Smooth muscle cell (in vitro differentiated cells): ENCODE measurements around the gene MAMDC2. TPM values are rescaled to one million over a fixed set of nuclear protein-coding genes. Genes with fewer than 3 reads are reported as not detected.

Source experiments
- DNase-seq: peaks from one replicate; lab custom pipeline; 2025; ENCODE audit not compliant: unreplicated experiment; lab: John Stamatoyannopoulos, UW
- H2AFZ ChIP-seq: fragments of 200-600 bp; sonication (generic); 2 replicates; pipeline ENCODE4 v1.6.0; 2016; ENCODE audit warnings: antibody characterized with exemption, low read depth, mild to moderate bottlenecking
- H3F3A ChIP-seq: fragments of 200-600 bp; sonication (generic); 2 replicates; pipeline ENCODE4 v1.6.0; 2017; ENCODE audit warnings: antibody characterized with exemption, low read depth
- H3K27ac ChIP-seq: fragments of 200-600 bp; sonication (generic); 2 replicates; pipeline ENCODE4 v1.5.1; 2016; ENCODE audit warnings: low read depth, mild to moderate bottlenecking
- H3K27me3 ChIP-seq: fragments of 200-600 bp; sonication (generic); 2 replicates; pipeline ENCODE4 v1.6.1; 2016; ENCODE audit warnings: low read depth, mild to moderate bottlenecking
- H3K36me3 ChIP-seq: fragments of 200-600 bp; sonication (generic); 2 replicates; pipeline ENCODE4 v1.5.1; 2016; ENCODE audit warnings: low read depth
- H3K4me1 ChIP-seq: fragments of 200-600 bp; sonication (generic); 2 replicates; pipeline ENCODE4 v1.5.1; 2016; ENCODE audit warnings: low read depth
- H3K4me2 ChIP-seq: fragments of 200-600 bp; sonication (generic); 2 replicates; pipeline ENCODE4 v1.6.0; 2016; ENCODE audit warnings: mild to moderate bottlenecking
- H3K4me3 ChIP-seq: fragments of 200-600 bp; sonication (generic); 2 replicates; pipeline ENCODE4 v1.5.1; 2016; ENCODE audit warnings: mild to moderate bottlenecking
- H3K79me2 ChIP-seq: fragments of 200-600 bp; sonication (generic); 2 replicates; pipeline ENCODE4 v1.6.0; 2016; ENCODE audit warnings: low read depth, mild to moderate bottlenecking
- H3K9ac ChIP-seq: fragments of 200-600 bp; sonication (generic); 2 replicates; pipeline ENCODE4 v1.6.0; 2016; ENCODE audit warnings: low read depth
- H3K9me3 ChIP-seq: fragments of 200-600 bp; sonication (generic); replicated peaks from 2 replicates; pipeline ENCODE4 v1.5.1; 2016; ENCODE audit warnings: low read depth
- H4K20me1 ChIP-seq: fragments of 200-600 bp; sonication (generic); 2 replicates; pipeline ENCODE4 v1.6.0; 2016; ENCODE audit warnings: low read depth
- CTCF ChIP-seq: fragments of 200-600 bp; sonication (generic); IDR thresholded peaks from 2 replicates; pipeline ENCODE4 v1.5.1; 2017; ENCODE audit warnings: borderline replicate concordance, mild to moderate bottlenecking, antibody characterized with exemption; ENCODE audit not compliant: insufficient read depth, poor library complexity, severe bottlenecking
- WGBS: methylation state at CpG from one replicate; pipeline ENCODE4 v1.1.7; 2016; ENCODE audit warnings: low lambda C conversion rate; 5-methylcytosine and 5-hydroxymethylcytosine counted together
- polyA plus RNA-seq: library from polyadenylated mRNA; unstranded; fragments of >200 nt; fragmentation: Nextera tagmentation; extraction: Ambion mirVana; gene quantifications from 2 replicates; pipeline ENCODE4 v1.2.1, GENCODE V29; 2016
- total RNA-seq: library from RNA; depleted of rRNA; stranded (reverse); fragments of >200 nt; gene quantifications from 2 replicates; pipeline ENCODE4 v1.2.3, GENCODE V29; 2014

The MAMDC2 gene
- total and polyA plus RNA-seq, 2 experiments from 2014 or later = 8.2 to 13.0 TPM

DNA sequence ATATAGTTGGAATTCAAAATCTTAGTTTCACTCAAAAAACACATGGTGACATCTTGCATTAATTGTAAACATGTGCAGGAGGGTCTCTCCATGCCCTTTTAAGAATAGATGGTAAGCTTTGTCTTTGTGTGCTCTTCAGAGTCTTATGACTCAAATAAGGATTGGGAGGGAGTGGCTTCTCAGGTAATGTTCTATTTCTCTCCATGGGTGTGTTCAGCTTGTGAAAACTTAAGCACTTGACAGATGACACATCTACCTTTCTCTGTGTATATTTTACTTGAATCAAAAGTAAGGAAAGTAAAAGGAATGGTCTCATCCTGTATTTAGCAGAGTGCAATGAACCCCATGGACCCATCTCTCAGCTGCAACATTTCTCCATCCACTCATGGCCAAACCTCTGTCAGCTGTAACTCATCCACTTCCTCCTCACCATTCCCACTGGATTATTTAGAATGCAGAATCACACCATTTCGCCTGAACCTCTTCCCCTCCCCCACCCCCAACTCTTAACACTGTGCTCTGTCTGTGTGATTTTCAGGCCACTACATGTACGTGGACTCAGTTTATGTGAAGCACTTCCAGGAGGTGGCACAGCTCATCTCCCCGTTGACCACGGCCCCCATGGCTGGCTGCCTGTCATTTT, 82.1 kb downstream of the MAMDC2 start:
- Histone ChIP-seq H3K9me3 (no peaks in the 10 kb centered on the region), H3K9ac (no peak overlapping the region), H3K4me2 (no peak overlapping the region), H3K27me3 (no peaks in the 10 kb centered on the region), H2AFZ (no peak overlapping the region), H3K27ac (peak overlapping the region; percentile 100), H3K4me3 (no peak overlapping the region), H3F3A (peaks cover 9% of the 10 kb centered on the region), H4K20me1 (no peaks in the 10 kb centered on the region), H3K4me1 (peaks cover 9% of the 10 kb centered on the region), H3K79me2 (no peaks in the 10 kb centered on the region), H3K36me3 (no peaks in the 10 kb centered on the region)
- no peak for TF ChIP-seq CTCF
- no peak for DNase-seq
- WGBS = 69% methylated on average over 4 of the region's 4 CpGs

- no peak for DNase-seq
- H2AFZ ChIP-seq = peak overlapping the region; percentile 35
- peak overlapping the region; percentile 100 for H3K27ac ChIP-seq
- H4K20me1 ChIP-seq = no peaks in the 10 kb centered on the region
- no peaks in the 10 kb centered on the region for H3K9me3 ChIP-seq
- no peak overlapping the region for H3K4me3 ChIP-seq
- whole genome bisulfite sequencing = 66% methylated on average over 6 of the region's 6 CpGs
- peak overlapping the region; percentile 67 for H3K4me2 ChIP-seq
- no peak for TF ChIP-seq CTCF
- H3K79me2 ChIP-seq = no peaks in the 10 kb centered on the region
- peak overlapping the region; percentile 14 for H3K9ac ChIP-seq
- no peaks in the 10 kb centered on the region for H3K27me3 ChIP-seq
- no peaks in the 10 kb centered on the region for H3K4me1 ChIP-seq
- H3F3A ChIP-seq = peaks cover 3% of the 10 kb centered on the region
- no peaks in the 10 kb centered on the region for H3K36me3 ChIP-seq
Observed at GRCh38 chr9:70127036-70127435, 83.4 kb downstream of the MAMDC2 start.

- H3K27ac ChIP-seq = peak overlapping the region; percentile 100
- H3K27me3 ChIP-seq = no peaks in the 10 kb centered on the region
- no peaks in the 10 kb centered on the region for H3K79me2 ChIP-seq
- no peak overlapping the region for H3K9ac ChIP-seq
- peak overlapping the region; percentile 67 for H3K4me2 ChIP-seq
- H3F3A ChIP-seq = no peaks in the 10 kb centered on the region
- no peak overlapping the region for H3K4me3 ChIP-seq
- no peak for DNase-seq
- H3K4me1 ChIP-seq = peaks cover 2% of the 10 kb centered on the region
- 47% methylated on average over 7 of the region's 7 CpGs for WGBS
- H3K36me3 ChIP-seq = no peaks in the 10 kb centered on the region
- no peak overlapping the region for H2AFZ ChIP-seq
- no peak for TF ChIP-seq CTCF
- H3K9me3 ChIP-seq = no peaks in the 10 kb centered on the region
- H4K20me1 ChIP-seq = no peaks in the 10 kb centered on the region
Observed at GRCh38 chr9:70127540-70128416, 84.1 kb downstream of the MAMDC2 start.
